Natural killer cell (primary cell): Measurements from ENCODE around the gene PARVB. TPM values are rescaled to one million over a fixed set of nuclear protein-coding genes. Genes with fewer than 3 reads are reported as not detected.

Source experiments
- ATAC-seq, 3 donors: fragments of 150-1000 bp in 2 of 3; fragments of 200-7000 bp in 1 of 3; cut with Tn5 transposase; 1 replicate in 1 of 3; 2 replicates in 2 of 3; pipeline ENCODE4 v1.10.0; 2021; ENCODE audit warnings: mild to moderate bottlenecking in 2 of 3, moderate library complexity in 2 of 3
- DNase-seq, 2 donors: peaks; one replicate each; pipeline versions ENCODE4 v3.0.0 to v3.0.0-alpha.2; 2013 to 2021; ENCODE audit warnings: mixed read lengths in 1 of 2
- H3K27ac ChIP-seq: one replicate; pipeline ENCODE4 v1.5.1; 2013; ENCODE audit warnings: mild to moderate bottlenecking, low read length
- H3K27me3 ChIP-seq: one replicate; pipeline ENCODE4 v1.6.1; 2013; ENCODE audit warnings: low read length; ENCODE audit not compliant: control insufficient read depth, insufficient read depth
- H3K36me3 ChIP-seq: one replicate; pipeline ENCODE4 v1.6.1; 2013; ENCODE audit warnings: low read length; ENCODE audit not compliant: control insufficient read depth, insufficient read depth
- H3K4me1 ChIP-seq: one replicate; pipeline ENCODE4 v1.6.1; 2013; ENCODE audit warnings: low read length; ENCODE audit not compliant: control insufficient read depth, insufficient read depth
- H3K4me3 ChIP-seq: one replicate; pipeline ENCODE4 v1.5.1; 2013; ENCODE audit warnings: low read length
- H3K9me3 ChIP-seq: one replicate; pipeline ENCODE4 v1.6.1; 2013; ENCODE audit warnings: low read length; ENCODE audit not compliant: control insufficient read depth, insufficient read depth
- H3K27ac Mint-ChIP-seq, 2 donors: one replicate each; pipeline ENCODE4 v1.8.0; 2022; ENCODE audit warnings: mild to moderate bottlenecking in 2 of 2, mixed read lengths in 2 of 2, moderate library complexity in 1 of 2
- H3K27me3 Mint-ChIP-seq, 2 donors: one replicate each; pipeline ENCODE4 v1.8.0; 2022; ENCODE audit warnings: low read depth in 2 of 2, mixed read lengths in 2 of 2
- H3K36me3 Mint-ChIP-seq: one replicate; pipeline ENCODE4 v1.8.0; 2022; ENCODE audit warnings: mixed read lengths
- H3K4me1 Mint-ChIP-seq, 2 donors: one replicate each; pipeline ENCODE4 v1.8.0; 2022; ENCODE audit warnings: mixed read lengths in 2 of 2
- H3K4me3 Mint-ChIP-seq: one replicate; pipeline ENCODE4 v1.8.0; 2022; ENCODE audit warnings: mild to moderate bottlenecking, moderate library complexity, mixed read lengths
- H3K9me3 Mint-ChIP-seq, 2 donors: one replicate each; pipeline ENCODE4 v1.8.0; 2022; ENCODE audit warnings: mixed read lengths in 2 of 2
- WGBS: methylation state at CpG from one replicate; pipeline ENCODE4 v1.1.7; 2013; ENCODE audit warnings: missing lambda C conversion rate; ENCODE audit not compliant: insufficient coverage; 5-methylcytosine and 5-hydroxymethylcytosine counted together
- intact Hi-C: fragments of 100-400 bp; cut with micrococcal nuclease; formaldehyde crosslinking; loops from one replicate; pipeline ENCODE4 v1.14.2; 2022
- total RNA-seq, 4 donors: library from RNA; stranded (reverse); fragments of 120-200 nt in 1 of 4; gene quantifications; one replicate each; pipeline versions ENCODE4 v1.2.3 to v1.2.4, GENCODE V29; 2013 to 2022
- TF ChIP-seq, protein P1 (sequence below): fragments of 200-600 bp; IDR thresholded peaks from one replicate; pipeline ENCODE4 v1.8.0; 2022; ENCODE audit warnings: antibody characterized with exemption

PARVB gene
- total RNA-seq, 3 donors from 2014 or later (not counting 1 experiment from before 2014, with no cell fraction given), result 2.9 to 12.5 (median 8.1) TPM

GRCh38 chr22:43985532-43985931 lies 38.6 kb upstream of the PARVB start:
- intact Hi-C loops, result no loop called here
- H3K27ac Mint-ChIP-seq, result no peak overlapping the region
- 90% methylated on average over 10 of the region's 12 CpGs for WGBS
- no peak overlapping the region for H3K4me3 Mint-ChIP-seq
- H3K4me1 Mint-ChIP-seq, result no peaks in the 10 kb centered on the region
- Histone ChIP-seq H3K36me3 (peaks cover 63% of the 10 kb centered on the region), H3K27ac (no peak overlapping the region), H3K27me3 (no peaks in the 10 kb centered on the region), H3K9me3 (no peaks in the 10 kb centered on the region), H3K4me3 (no peak overlapping the region), H3K4me1 (no peaks in the 10 kb centered on the region)
- DNase-seq (no peak), ATAC-seq (no peak)
- no peaks in the 10 kb centered on the region for H3K27me3 Mint-ChIP-seq
- TF ChIP-seq, protein P1, sequence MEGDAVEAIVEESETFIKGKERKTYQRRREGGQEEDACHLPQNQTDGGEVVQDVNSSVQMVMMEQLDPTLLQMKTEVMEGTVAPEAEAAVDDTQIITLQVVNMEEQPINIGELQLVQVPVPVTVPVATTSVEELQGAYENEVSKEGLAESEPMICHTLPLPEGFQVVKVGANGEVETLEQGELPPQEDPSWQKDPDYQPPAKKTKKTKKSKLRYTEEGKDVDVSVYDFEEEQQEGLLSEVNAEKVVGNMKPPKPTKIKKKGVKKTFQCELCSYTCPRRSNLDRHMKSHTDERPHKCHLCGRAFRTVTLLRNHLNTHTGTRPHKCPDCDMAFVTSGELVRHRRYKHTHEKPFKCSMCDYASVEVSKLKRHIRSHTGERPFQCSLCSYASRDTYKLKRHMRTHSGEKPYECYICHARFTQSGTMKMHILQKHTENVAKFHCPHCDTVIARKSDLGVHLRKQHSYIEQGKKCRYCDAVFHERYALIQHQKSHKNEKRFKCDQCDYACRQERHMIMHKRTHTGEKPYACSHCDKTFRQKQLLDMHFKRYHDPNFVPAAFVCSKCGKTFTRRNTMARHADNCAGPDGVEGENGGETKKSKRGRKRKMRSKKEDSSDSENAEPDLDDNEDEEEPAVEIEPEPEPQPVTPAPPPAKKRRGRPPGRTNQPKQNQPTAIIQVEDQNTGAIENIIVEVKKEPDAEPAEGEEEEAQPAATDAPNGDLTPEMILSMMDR, result no peak
- H3K9me3 Mint-ChIP-seq, result no peaks in the 10 kb centered on the region
- H3K36me3 Mint-ChIP-seq, result peaks cover 21% of the 10 kb centered on the region

GRCh38 chr22:43988116-43988820 lies 35.8 kb upstream of the PARVB start:
- TF ChIP-seq, protein P1, result no peak
- Mint-ChIP-seq H3K27ac (peak overlapping the region in 1 of 2 donors; percentile 16), H3K4me3 (no peak overlapping the region), H3K27me3 (no peaks in the 10 kb centered on the region), H3K9me3 (no peaks in the 10 kb centered on the region), H3K36me3 (peaks cover 23% of the 10 kb centered on the region), H3K4me1 (peaks cover 4 to 5% of the 10 kb centered on the region in 2 donors)
- ATAC-seq, result no peak
- WGBS, result 95% methylated on average over 8 of the region's 8 CpGs
- no peaks in the 10 kb centered on the region for H3K9me3 ChIP-seq
- no peak overlapping the region for H3K27ac ChIP-seq
- H3K4me3 ChIP-seq, result no peak overlapping the region
- DNase-seq, result no peak
- intact Hi-C loops, result no loop called here
- H3K27me3 ChIP-seq, result no peaks in the 10 kb centered on the region
- H3K4me1 ChIP-seq, result no peaks in the 10 kb centered on the region
- H3K36me3 ChIP-seq, result peaks cover 52% of the 10 kb centered on the region

DNA sequence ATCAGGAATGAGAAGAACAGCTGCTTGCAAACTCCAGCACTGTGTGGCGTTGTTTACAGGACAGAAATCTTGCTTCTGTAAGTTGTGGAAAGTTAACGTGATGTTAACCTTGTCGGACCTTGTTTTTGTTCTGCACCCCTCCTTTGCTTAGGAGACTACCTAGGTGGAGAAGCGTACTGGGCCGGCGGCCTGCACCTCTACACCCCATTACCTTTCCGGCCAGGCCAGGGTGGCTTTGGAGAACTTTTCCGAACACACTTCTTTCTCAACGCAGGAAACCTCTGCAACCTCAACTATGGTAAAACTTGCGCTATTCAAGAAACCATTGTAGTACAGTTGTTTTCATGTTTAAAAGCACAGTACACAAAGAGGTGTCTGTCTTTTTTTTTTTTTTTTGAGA lies 35.1 kb upstream of the PARVB start:
- no peak overlapping the region for H3K4me3 ChIP-seq
- TF ChIP-seq, protein P1, result no peak
- no peak overlapping the region for H3K27ac ChIP-seq
- no peak overlapping the region for H3K27ac Mint-ChIP-seq
- H3K9me3 ChIP-seq, result no peaks in the 10 kb centered on the region
- ATAC-seq (no peak), DNase-seq (no peak)
- H3K27me3 ChIP-seq, result no peaks in the 10 kb centered on the region
- no peaks in the 10 kb centered on the region for H3K9me3 Mint-ChIP-seq
- H3K4me3 Mint-ChIP-seq, result no peak overlapping the region
- H3K36me3 ChIP-seq, result peaks cover 45% of the 10 kb centered on the region
- no peaks in the 10 kb centered on the region for H3K4me1 ChIP-seq
- intact Hi-C loops, result no loop called here
- H3K4me1 Mint-ChIP-seq, result peaks cover 9% of the 10 kb centered on the region in 2 donors
- peaks cover 21% of the 10 kb centered on the region for H3K36me3 Mint-ChIP-seq
- no peaks in the 10 kb centered on the region for H3K27me3 Mint-ChIP-seq
- 98% methylated on average over 9 of the region's 10 CpGs for WGBS

GRCh38 chr22:43990044-43990443 lies 34.1 kb upstream of the PARVB start:
- Mint-ChIP-seq H3K27me3 (no peaks in the 10 kb centered on the region), H3K4me3 (no peak overlapping the region), H3K36me3 (peaks cover 21% of the 10 kb centered on the region), H3K4me1 (peaks cover 9 to 13% of the 10 kb centered on the region in 2 donors), H3K27ac (no peak overlapping the region), H3K9me3 (no peaks in the 10 kb centered on the region)
- Histone ChIP-seq H3K36me3 (peaks cover 41% of the 10 kb centered on the region), H3K9me3 (no peaks in the 10 kb centered on the region), H3K27ac (no peak overlapping the region), H3K4me3 (no peak overlapping the region), H3K27me3 (no peaks in the 10 kb centered on the region), H3K4me1 (peaks cover under 1% of the 10 kb centered on the region)
- intact Hi-C loops, result loop anchor here (10.0 kb wide), 1 partner anchor 695 kb away; no protein-coding TSS in a partner anchor
- no peak for DNase-seq
- no peak for ATAC-seq
- TF ChIP-seq, protein P1, result no peak
- 98% methylated on average over 11 of the region's 13 CpGs for WGBS
